NCI-H524 treated with DMSO at 0.1 percent for 48 hours (cell line): ENCODE measurements around the gene RERG.

Source experiments
- DNase-seq: peaks from one replicate; lab custom pipeline; 2025; lab: John Stamatoyannopoulos, UW

Gene RERG

DNA sequence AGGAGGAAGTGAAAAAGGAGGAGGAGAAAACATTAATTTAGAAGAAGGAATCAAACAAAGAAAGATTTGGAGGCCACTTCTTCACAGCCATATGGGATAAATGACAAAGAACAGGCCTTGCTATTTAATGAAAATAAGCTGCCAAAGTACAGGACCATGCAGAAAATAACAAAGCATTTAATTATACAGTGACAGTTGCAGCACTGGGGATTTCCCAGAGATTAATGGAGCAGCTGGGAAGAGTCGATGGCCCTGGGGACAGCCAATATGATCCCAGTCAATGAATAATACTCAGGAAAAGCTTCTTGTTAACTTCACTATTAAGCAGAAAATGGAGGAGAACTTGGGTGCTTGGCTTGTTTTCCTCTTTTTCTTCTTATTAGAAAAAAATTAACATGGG lies 34.6 kb downstream of the RERG start:
- peak; percentile 64 for DNase-seq

- no peak for DNase-seq
Observed at GRCh38 chr12:15184484-15184883, 36.7 kb downstream of the RERG start.

DNA sequence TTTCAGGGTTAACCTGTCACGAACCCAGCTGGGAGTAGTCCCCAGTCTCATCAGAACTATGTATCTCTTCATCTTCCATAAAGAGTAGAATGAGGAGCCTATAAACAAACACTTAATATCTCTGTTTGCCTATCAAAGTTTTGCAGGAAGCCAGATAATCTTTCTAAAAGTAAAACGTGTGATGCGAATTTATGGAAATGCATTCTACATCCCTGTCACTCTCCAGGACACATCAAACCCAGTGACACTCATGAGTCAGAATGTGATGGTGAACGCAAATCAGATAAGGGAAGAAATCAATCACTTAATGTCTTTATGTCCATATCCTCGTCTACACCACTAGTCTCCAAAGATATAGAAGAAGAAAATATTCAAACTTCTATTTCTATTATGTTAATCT lies 37.4 kb downstream of the RERG start:
- no peak for DNase-seq

- no peak for DNase-seq
Observed at GRCh38 chr12:15181017-15181683, 40.1 kb downstream of the RERG start.

GRCh38 chr12:15180325-15180724 lies 40.9 kb downstream of the RERG start:
- no peak for DNase-seq

GRCh38 chr12:15179672-15180071 lies 41.5 kb downstream of the RERG start:
- DNase-seq: no peak

GRCh38 chr12:15173142-15173541 lies 48.1 kb downstream of the RERG start:
- no peak for DNase-seq

DNA sequence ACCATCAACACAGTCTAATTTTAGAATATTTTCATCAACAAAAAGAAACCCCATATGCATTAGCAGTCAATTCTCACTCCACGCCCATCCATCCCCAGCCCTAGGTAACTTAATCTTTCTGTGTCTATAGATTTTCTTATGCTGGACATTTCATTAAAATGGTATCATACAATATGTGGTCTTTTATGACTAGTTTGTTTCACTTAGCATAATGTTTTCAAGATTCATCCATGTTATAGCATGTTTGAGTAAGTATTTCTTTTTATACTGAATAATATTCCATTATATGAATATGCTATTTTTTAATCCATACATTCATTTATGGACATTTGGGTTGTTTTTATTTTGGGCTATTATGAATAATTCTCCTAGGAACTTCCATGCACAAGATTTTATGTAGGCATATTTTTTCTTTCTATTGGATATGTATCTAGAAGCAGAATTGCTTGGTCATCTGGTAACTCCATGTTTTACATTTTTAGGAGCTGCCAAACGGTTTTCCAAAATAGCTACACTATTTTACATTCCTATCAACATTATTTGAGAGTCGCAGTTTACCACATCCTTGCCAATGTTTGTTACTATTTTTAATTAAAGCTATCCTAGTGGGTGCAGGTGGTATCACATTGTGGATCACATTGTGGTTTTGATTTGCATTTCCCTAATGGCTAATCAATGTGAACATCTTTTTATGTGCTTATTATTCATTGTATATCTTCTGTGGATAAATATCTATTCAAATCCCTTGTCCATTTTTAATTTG lies 49.0 kb downstream of the RERG start:
- no peak for DNase-seq

DNA sequence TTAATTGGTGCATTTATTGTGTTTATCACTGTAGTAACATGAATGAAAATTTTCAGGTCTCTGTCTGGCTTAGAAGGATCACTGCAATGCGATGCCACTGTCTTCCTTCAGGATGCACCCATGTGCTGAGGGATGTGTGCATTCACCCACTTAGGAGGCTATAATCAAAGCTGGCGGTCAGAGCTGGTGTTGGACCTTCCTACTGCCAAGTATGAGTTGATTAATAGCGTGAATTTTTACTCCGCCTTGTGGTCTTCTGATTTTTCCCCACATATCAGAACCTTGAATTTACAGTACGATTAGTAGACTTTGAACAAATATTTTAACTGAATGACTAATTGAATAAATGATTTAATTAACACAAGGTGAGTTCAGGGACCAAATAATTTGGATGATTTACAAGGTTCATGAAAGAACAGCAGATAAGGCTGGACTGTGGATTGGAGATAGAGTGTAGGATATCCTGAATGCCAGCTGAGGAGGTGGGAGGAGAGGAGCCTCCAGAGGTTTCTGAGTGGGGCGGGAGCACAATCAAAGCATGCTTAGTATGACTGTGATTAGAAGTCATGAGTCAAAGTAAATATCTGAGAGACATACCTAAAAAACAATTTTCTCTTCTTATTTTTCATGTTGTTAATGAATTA lies 50.1 kb downstream of the RERG start:
- DNase-seq: no peak

GRCh38 chr12:15168026-15168678 lies 53.1 kb downstream of the RERG start:
- DNase-seq: no peak

GRCh38 chr12:15165012-15165659 lies 56.1 kb downstream of the RERG start:
- DNase-seq: no peak

GRCh38 chr12:15163030-15163976 lies 57.9 kb downstream of the RERG start:
- DNase-seq: no peak

DNA sequence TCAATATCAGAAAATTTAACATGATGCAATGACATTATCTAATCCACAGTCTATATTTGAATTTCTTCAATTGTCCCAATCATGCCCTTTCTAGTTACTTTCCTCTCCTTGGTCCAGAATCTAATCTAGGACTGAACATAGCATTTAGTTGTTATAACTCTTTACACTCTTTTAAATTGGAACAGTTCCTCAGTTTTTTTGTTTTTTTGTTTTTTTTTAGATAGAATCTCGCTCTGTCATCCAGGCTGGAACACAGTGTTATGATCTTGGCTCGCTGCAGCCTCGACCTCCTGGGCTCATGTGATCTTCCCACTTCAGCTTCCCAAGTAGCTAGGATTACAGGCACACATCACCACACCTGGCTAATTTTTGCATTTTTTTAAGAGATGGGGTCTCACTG lies 63.1 kb downstream of the RERG start:
- no peak for DNase-seq

DNA sequence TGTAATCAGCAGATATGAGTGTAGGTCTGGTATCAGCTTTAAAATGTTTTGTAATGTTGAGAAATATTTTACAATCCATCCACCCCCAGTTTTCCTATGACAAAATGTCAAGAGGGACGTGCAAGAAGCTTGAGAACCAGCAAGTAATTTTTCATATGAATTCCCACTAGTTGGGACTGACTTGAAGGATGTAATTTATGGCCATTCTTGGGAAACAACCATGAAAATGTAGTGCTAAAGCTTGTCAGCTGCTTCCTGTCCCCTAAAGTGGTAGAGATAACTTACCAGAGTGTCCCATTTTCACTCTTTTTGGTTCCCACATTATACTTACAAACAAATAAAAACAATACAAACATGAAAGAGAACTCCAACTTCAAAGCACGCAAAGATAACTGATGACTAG lies 63.9 kb downstream of the RERG start:
- no peak for DNase-seq

- no peak for DNase-seq
Observed at GRCh38 chr12:15155271-15155670, 65.9 kb downstream of the RERG start.

DNA sequence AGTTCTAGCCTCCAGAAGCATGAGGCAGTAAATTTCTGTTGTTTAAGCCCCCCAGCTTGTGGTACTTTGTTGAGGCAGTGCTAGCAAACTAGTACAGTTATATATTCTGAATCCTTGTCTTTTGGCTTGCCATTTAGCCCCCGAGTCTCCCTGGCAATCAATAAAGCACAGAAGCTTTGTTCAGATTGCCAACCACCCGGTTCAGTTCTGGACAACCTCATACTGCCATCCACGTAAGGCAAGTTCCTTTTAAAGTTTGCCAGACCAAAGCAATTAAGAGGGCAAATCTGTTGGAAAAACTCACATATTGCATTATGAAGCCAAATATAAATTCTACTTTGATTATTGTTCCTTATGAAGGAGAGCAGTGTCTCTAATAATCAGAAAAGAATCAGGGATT lies 67.1 kb downstream of the RERG start:
- no peak for DNase-seq

DNA sequence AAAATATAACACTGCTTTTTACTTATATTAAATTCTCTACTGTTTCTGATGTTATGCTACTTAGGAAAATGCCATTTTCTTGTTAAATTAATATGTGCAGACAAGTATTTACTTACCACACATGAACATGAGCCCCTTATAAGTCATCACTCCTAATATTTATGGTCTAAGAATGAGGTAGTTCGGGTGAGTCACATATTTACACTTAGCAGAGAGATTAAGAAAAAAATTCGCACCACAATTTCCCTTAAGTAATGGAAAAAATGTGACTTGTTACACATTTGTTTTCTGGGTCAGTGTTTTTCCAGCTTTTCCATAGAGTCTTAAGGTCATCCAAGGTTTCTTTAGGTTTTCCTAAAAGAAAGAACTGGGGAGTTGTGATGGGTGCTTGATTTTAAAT lies 68.3 kb downstream of the RERG start:
- DNase-seq: no peak

DNA sequence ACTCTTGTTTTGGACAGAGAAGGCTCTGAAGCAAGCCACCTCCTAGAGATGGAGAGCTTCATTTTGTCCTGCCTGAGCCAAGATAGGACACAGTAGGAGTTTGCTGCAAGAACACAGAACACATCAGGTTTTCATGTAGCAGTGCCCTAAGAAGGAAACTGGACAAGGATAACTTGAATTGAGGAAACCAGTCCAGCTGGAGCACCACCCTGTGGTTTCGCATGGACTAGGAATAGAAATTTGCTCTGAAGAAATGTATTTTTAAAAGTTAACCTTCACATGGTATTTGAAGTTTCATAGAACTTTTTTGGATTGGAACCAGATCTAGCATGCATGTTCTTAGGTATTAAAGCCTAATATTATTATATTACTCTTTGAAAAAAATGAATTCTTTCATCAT lies 68.8 kb downstream of the RERG start:
- no peak for DNase-seq

- no peak for DNase-seq
Observed at GRCh38 chr12:15151161-15152091, 69.8 kb downstream of the RERG start.

DNA sequence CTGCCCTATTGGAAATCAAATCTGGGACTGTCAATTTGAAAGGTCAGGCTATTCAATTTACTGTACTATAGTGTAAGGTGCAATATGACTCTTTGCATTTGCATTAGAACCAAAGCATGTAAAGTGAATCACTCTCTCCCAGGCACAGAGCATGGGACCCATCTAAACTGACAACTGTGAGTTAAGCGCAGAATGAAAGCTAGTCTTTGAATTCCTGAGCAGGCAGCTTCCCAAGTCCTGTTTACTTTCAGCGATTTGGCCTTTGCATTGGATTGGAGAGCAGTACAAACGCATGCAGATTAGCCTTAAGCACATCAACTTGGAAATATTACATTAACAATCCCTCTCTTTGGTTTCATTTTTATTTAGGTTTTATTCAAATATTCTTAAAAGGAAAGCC lies 74.6 kb downstream of the RERG start:
- no peak for DNase-seq
